Epithelial cell of prostate (primary cell): ENCODE results near the gene COP1.

Experiments
- DNase-seq: peaks from one replicate; pipeline ENCODE4 v3.0.0-alpha.2; 2011; ENCODE audit warnings: low read depth, low spot score
- H3K27ac ChIP-seq: fragments of 450-650 bp; 2 replicates; pipeline ENCODE4 v1.5.1; 2017; ENCODE audit warnings: mild to moderate bottlenecking

The COP1 gene

GRCh38 chr1:176203735-176204134 is 3.4 kb downstream of the COP1 start:
- no peak overlapping the region for H3K27ac ChIP-seq
- no peak for DNase-seq

- no peak overlapping the region for H3K27ac ChIP-seq
- DNase-seq = no peak
These were observed 5.5 kb downstream of the COP1 start for GRCh38 chr1:176201568-176201967.

GRCh38 chr1:176199707-176200106 is 7.4 kb downstream of the COP1 start:
- no peak overlapping the region for H3K27ac ChIP-seq
- no peak for DNase-seq

GRCh38 chr1:176198413-176198812 is 8.7 kb downstream of the COP1 start:
- H3K27ac ChIP-seq = no peak overlapping the region
- DNase-seq = no peak

- no peak for DNase-seq
- H3K27ac ChIP-seq = no peak overlapping the region
These were observed 10.4 kb downstream of the COP1 start for GRCh38 chr1:176196728-176197127.

GRCh38 chr1:176195547-176195946 is 11.5 kb downstream of the COP1 start:
- DNase-seq = no peak

GRCh38 chr1:176193663-176194062 is 13.4 kb downstream of the COP1 start:
- no peak overlapping the region for H3K27ac ChIP-seq
- DNase-seq = no peak

More at GRCh38 chr1:176195547-176195946, 11.5 kb downstream of the COP1 start:
- H3K27ac ChIP-seq = no peak overlapping the region

- H3K27ac ChIP-seq = no peak overlapping the region
- DNase-seq = no peak
These were observed 14.1 kb downstream of the COP1 start for GRCh38 chr1:176193023-176193422.

- DNase-seq = no peak
- no peak overlapping the region for H3K27ac ChIP-seq
These were observed 18.5 kb downstream of the COP1 start for GRCh38 chr1:176188604-176189003.

GRCh38 chr1:176187001-176187400 is 20.1 kb downstream of the COP1 start:
- H3K27ac ChIP-seq = no peak overlapping the region
- no peak for DNase-seq

GRCh38 chr1:176183618-176184017 is 23.5 kb downstream of the COP1 start:
- H3K27ac ChIP-seq = no peak overlapping the region

GRCh38 chr1:176178316-176178715 is 28.8 kb downstream of the COP1 start:
- no peak for DNase-seq
- H3K27ac ChIP-seq = no peak overlapping the region

More at GRCh38 chr1:176183618-176184017, 23.5 kb downstream of the COP1 start:
- no peak for DNase-seq

- DNase-seq = no peak
- H3K27ac ChIP-seq = no peak overlapping the region
These were observed 29.3 kb downstream of the COP1 start for GRCh38 chr1:176177764-176178163.

GRCh38 chr1:176174108-176174507 is 33.0 kb downstream of the COP1 start:
- DNase-seq = no peak
- no peak overlapping the region for H3K27ac ChIP-seq

- no peak for DNase-seq
- no peak overlapping the region for H3K27ac ChIP-seq
These were observed 34.9 kb downstream of the COP1 start for GRCh38 chr1:176172215-176172614.

GRCh38 chr1:176167210-176167609 is 39.9 kb downstream of the COP1 start:
- no peak overlapping the region for H3K27ac ChIP-seq
- no peak for DNase-seq

- no peak for DNase-seq
- H3K27ac ChIP-seq = no peak overlapping the region
These were observed 41.5 kb downstream of the COP1 start for GRCh38 chr1:176165573-176165972.

GRCh38 chr1:176164014-176164678 is 42.9 kb downstream of the COP1 start:
- DNase-seq = no peak

GRCh38 chr1:176159993-176160392 is 47.1 kb downstream of the COP1 start:
- H3K27ac ChIP-seq = no peak overlapping the region
- DNase-seq = no peak

More at GRCh38 chr1:176164014-176164678, 42.9 kb downstream of the COP1 start:
- no peak overlapping the region for H3K27ac ChIP-seq

- no peak for DNase-seq
- no peak overlapping the region for H3K27ac ChIP-seq
These were observed 49.1 kb downstream of the COP1 start for GRCh38 chr1:176157995-176158394.

- H3K27ac ChIP-seq = no peak overlapping the region
- DNase-seq = no peak
These were observed 56.9 kb downstream of the COP1 start for GRCh38 chr1:176149939-176150807.
